Middle frontal gyrus (tissue), 1 donor: Measurements from ENCODE around the gene TMEM201.
"Not testable (repeated sequence)": the region's sequence is repeated elsewhere in the genome, so short reads cannot be mapped to it uniquely, and the experiment has no call there.

Source experiments
- DNase-seq: peaks from one replicate; pipeline ENCODE4 v3.0.0-alpha.2; 2015; ENCODE audit warnings: low spot score; ENCODE audit errors: extremely low spot score

Gene TMEM201

GRCh38 chr1:9588551-9589143 is at the start of gene TMEM201:
Gene TMEM201, plus strand, starts transcription at chr1:9588911. Its CDS starts 20 bp downstream, at chr1:9588931.
- DNase-seq, result peak; percentile 88

GRCh38 chr1:9539165-9539828 is 49.4 kb upstream of the TMEM201 start, which contains the start of gene SLC25A33:
Gene SLC25A33, plus strand, starts transcription at chr1:9539465. Its CDS starts 227 bp downstream, at chr1:9539692.
- peak; percentile 93 for DNase-seq

- no peak for DNase-seq
These were observed 48.7 kb upstream of the TMEM201 start for GRCh38 chr1:9539829-9540550.

GRCh38 chr1:9542430-9542829 is 46.3 kb upstream of the TMEM201 start:
- no peak for DNase-seq

- DNase-seq, result no peak
These were observed 43.8 kb upstream of the TMEM201 start for GRCh38 chr1:9544926-9545325.

GRCh38 chr1:9549955-9550546 is 38.7 kb upstream of the TMEM201 start:
- no peak for DNase-seq

- DNase-seq, result no peak
These were observed 36.7 kb upstream of the TMEM201 start for GRCh38 chr1:9551984-9552383.

GRCh38 chr1:9553736-9554144 is 35.0 kb upstream of the TMEM201 start:
- DNase-seq, result no peak

GRCh38 chr1:9555942-9556341 is 32.8 kb upstream of the TMEM201 start:
- no peak for DNase-seq

- DNase-seq, result no peak
These were observed 31.1 kb upstream of the TMEM201 start for GRCh38 chr1:9557624-9558023.

GRCh38 chr1:9558271-9558945 is 30.3 kb upstream of the TMEM201 start:
- DNase-seq, result no peak

GRCh38 chr1:9558946-9559545 is 29.7 kb upstream of the TMEM201 start:
- no peak for DNase-seq

- no peak for DNase-seq
These were observed 29.0 kb upstream of the TMEM201 start for GRCh38 chr1:9559673-9560072.

- DNase-seq, result not testable (repeated sequence)
These were observed 28.6 kb upstream of the TMEM201 start for GRCh38 chr1:9560090-9560489.

- peak; percentile 39 for DNase-seq
These were observed 27.3 kb upstream of the TMEM201 start for GRCh38 chr1:9561429-9561828.

GRCh38 chr1:9569267-9569666 is 19.4 kb upstream of the TMEM201 start:
- no peak for DNase-seq

- DNase-seq, result not testable (repeated sequence)
These were observed 17.7 kb upstream of the TMEM201 start for GRCh38 chr1:9570886-9571529.

GRCh38 chr1:9573723-9574122 is 15.0 kb upstream of the TMEM201 start:
- no peak for DNase-seq

- no peak for DNase-seq
These were observed 13.2 kb upstream of the TMEM201 start for GRCh38 chr1:9575486-9575885.

- no peak for DNase-seq
These were observed 11.8 kb upstream of the TMEM201 start for GRCh38 chr1:9576903-9577302.

- DNase-seq, result no peak
These were observed 11.3 kb upstream of the TMEM201 start for GRCh38 chr1:9577423-9577822.
